ENCODE results near the gene RAD54L2. TPM values are rescaled to one million over a fixed set of nuclear protein-coding genes. Genes with fewer than 3 reads are reported as not detected.
A peak's percentile ranks its signal among the peaks of the same experiment; 100 is the strongest.
"Not testable (repeated sequence)": the region's sequence is repeated elsewhere in the genome, so short reads cannot be mapped to it uniquely, and the experiment has no call there.

RAD54L2 gene
- polyA plus RNA-seq, 4 donors = 12.7 to 18.7 (median 15.3) TPM

- DNase-seq (ENCODE audit: low read depth in 4 of 4, low spot score in 2 of 4) = peak in 2 of 4 donors; percentile 1 to 17
Observed at GRCh38 chr3:51538115-51538458, 432 bp upstream of the RAD54L2 start.

GRCh38 chr3:51539291-51539941 lies 897 bp downstream of the RAD54L2 start:
- peak in 2 of 4 donors; percentile 6 to 11 for DNase-seq (ENCODE audit: low read depth in 4 of 4, low spot score in 2 of 4)

- DNase-seq (ENCODE audit: low read depth in 4 of 4, low spot score in 2 of 4) = not testable (repeated sequence)
Observed at GRCh38 chr3:51542596-51542995, 4.1 kb downstream of the RAD54L2 start.

GRCh38 chr3:51544011-51544775 lies 5.7 kb downstream of the RAD54L2 start:
- DNase-seq (ENCODE audit: low read depth in 4 of 4, low spot score in 2 of 4) = no peak

GRCh38 chr3:51547274-51547673 lies 8.8 kb downstream of the RAD54L2 start:
- DNase-seq (ENCODE audit: low read depth in 4 of 4, low spot score in 2 of 4) = no peak

GRCh38 chr3:51549311-51549710 lies 10.8 kb downstream of the RAD54L2 start:
- DNase-seq (ENCODE audit: low read depth in 4 of 4, low spot score in 2 of 4) = no peak

GRCh38 chr3:51550080-51550819 lies 11.7 kb downstream of the RAD54L2 start:
- no peak for DNase-seq (ENCODE audit: low read depth in 4 of 4, low spot score in 2 of 4)

GRCh38 chr3:51557993-51558392 lies 19.5 kb downstream of the RAD54L2 start:
- no peak for DNase-seq (ENCODE audit: low read depth in 4 of 4, low spot score in 2 of 4)

GRCh38 chr3:51559411-51559888 lies 20.9 kb downstream of the RAD54L2 start:
- DNase-seq (ENCODE audit: low read depth in 4 of 4, low spot score in 2 of 4) = no peak

- DNase-seq (ENCODE audit: low read depth in 4 of 4, low spot score in 2 of 4) = no peak
Observed at GRCh38 chr3:51559961-51560360, 21.4 kb downstream of the RAD54L2 start.

GRCh38 chr3:51562403-51562802 lies 23.9 kb downstream of the RAD54L2 start:
- DNase-seq (ENCODE audit: low read depth in 4 of 4, low spot score in 2 of 4) = not testable (repeated sequence)

- no peak for DNase-seq (ENCODE audit: low read depth in 4 of 4, low spot score in 2 of 4)
Observed at GRCh38 chr3:51568036-51568435, 29.5 kb downstream of the RAD54L2 start.

GRCh38 chr3:51568996-51569395 lies 30.5 kb downstream of the RAD54L2 start:
- no peak for DNase-seq (ENCODE audit: low read depth in 4 of 4, low spot score in 2 of 4)

- no peak for DNase-seq (ENCODE audit: low read depth in 4 of 4, low spot score in 2 of 4)
Observed at GRCh38 chr3:51578238-51578637, 39.7 kb downstream of the RAD54L2 start.

GRCh38 chr3:51580418-51580817 lies 41.9 kb downstream of the RAD54L2 start:
- DNase-seq (ENCODE audit: low read depth in 4 of 4, low spot score in 2 of 4) = no peak

GRCh38 chr3:51581524-51581923 lies 43.0 kb downstream of the RAD54L2 start:
- DNase-seq (ENCODE audit: low read depth in 4 of 4, low spot score in 2 of 4) = no peak

GRCh38 chr3:51585197-51585596 lies 46.7 kb downstream of the RAD54L2 start:
- no peak for DNase-seq (ENCODE audit: low read depth in 4 of 4, low spot score in 2 of 4)

GRCh38 chr3:51585871-51586270 lies 47.4 kb downstream of the RAD54L2 start:
- no peak for DNase-seq (ENCODE audit: low read depth in 4 of 4, low spot score in 2 of 4)

Measured in left renal cortex interstitium (tissue), 4 donors.